MM.1S (cell line): Measurements from ENCODE around the gene BCAS4.

ENCODE experiments used
- DNase-seq: peaks from one replicate; pipeline ENCODE4 v3.0.0-alpha.2; 2015
- H2AFZ ChIP-seq: fragments of 300-600 bp; sonication (generic); 2 replicates; pipeline ENCODE4 v1.6.0; 2016; ENCODE audit warnings: antibody characterized with exemption, low read length
- H3F3A ChIP-seq: fragments of 300-600 bp; sonication (generic); 2 replicates; pipeline ENCODE4 v1.6.1; 2016; ENCODE audit warnings: mild to moderate bottlenecking, antibody characterized with exemption, low read length, moderate library complexity, mixed read lengths; ENCODE audit not compliant: insufficient read depth
- H3K27ac ChIP-seq: fragments of 300-600 bp; sonication (generic); 2 replicates; pipeline ENCODE4 v1.5.1; 2016; ENCODE audit warnings: mild to moderate bottlenecking, low read length
- H3K27me3 ChIP-seq: fragments of 300-600 bp; sonication (generic); replicated peaks from 2 replicates; pipeline ENCODE4 v1.6.0; 2016; ENCODE audit warnings: low read length; ENCODE audit not compliant: insufficient read depth
- H3K36me3 ChIP-seq: fragments of 300-600 bp; sonication (generic); replicated peaks from 2 replicates; pipeline ENCODE4 v1.6.1; 2016; ENCODE audit warnings: mild to moderate bottlenecking, low read length, mixed read lengths; ENCODE audit not compliant: insufficient read depth
- H3K4me1 ChIP-seq: fragments of 300-600 bp; sonication (generic); 2 replicates; pipeline ENCODE4 v1.6.1; 2016; ENCODE audit warnings: low read length, mixed read lengths
- H3K4me2 ChIP-seq: fragments of 300-600 bp; sonication (generic); 2 replicates; pipeline ENCODE4 v1.6.0; 2016; ENCODE audit warnings: low read depth, low read length
- H3K4me3 ChIP-seq: fragments of 300-600 bp; sonication (generic); 2 replicates; pipeline ENCODE4 v1.5.1; 2016; ENCODE audit warnings: low read length, mixed read lengths
- H3K79me2 ChIP-seq: fragments of 300-600 bp; sonication (generic); 2 replicates; pipeline ENCODE4 v1.6.1; 2016; ENCODE audit warnings: mixed run types, low read length, mixed read lengths
- H3K9ac ChIP-seq: fragments of 300-600 bp; sonication (generic); 2 replicates; pipeline ENCODE4 v1.6.1; 2016; ENCODE audit warnings: low read length, mixed read lengths
- H3K9me2 ChIP-seq: fragments of 300-600 bp; sonication (generic); replicated peaks from 2 replicates; pipeline ENCODE4 v1.6.1; 2016; ENCODE audit warnings: mild to moderate bottlenecking, low read length, mixed read lengths; ENCODE audit not compliant: insufficient read depth
- H3K9me3 ChIP-seq: fragments of 300-600 bp; sonication (generic); replicated peaks from 2 replicates; pipeline ENCODE4 v1.6.1; 2016; ENCODE audit warnings: mild to moderate bottlenecking, low read length, mixed read lengths; ENCODE audit not compliant: insufficient read depth
- H4K20me1 ChIP-seq: fragments of 300-600 bp; sonication (generic); 2 replicates; pipeline ENCODE4 v1.6.1; 2016; ENCODE audit warnings: mild to moderate bottlenecking, low read length, moderate library complexity, mixed read lengths; ENCODE audit not compliant: insufficient read depth
- EZH2 ChIP-seq: fragments of 300-600 bp; sonication (generic); optimal IDR thresholded peaks from 2 replicates; pipeline ENCODE3; 2017; ENCODE audit warnings: low read depth, mild to moderate bottlenecking, antibody characterized with exemption, low read length, mixed read lengths
- EZH2phosphoT487 ChIP-seq: fragments of 300-600 bp; sonication (generic); IDR thresholded peaks from 2 replicates; pipeline ENCODE4 v1.6.1; 2018; ENCODE audit warnings: antibody characterized with exemption, low read length
- TF ChIP-seq, protein P1 (sequence below): fragments of 300-600 bp; sonication (generic); IDR thresholded peaks from 2 replicates; pipeline ENCODE4 v1.5.1; 2016; ENCODE audit warnings: antibody characterized with exemption, low read length, mixed read lengths

Gene BCAS4

DNA sequence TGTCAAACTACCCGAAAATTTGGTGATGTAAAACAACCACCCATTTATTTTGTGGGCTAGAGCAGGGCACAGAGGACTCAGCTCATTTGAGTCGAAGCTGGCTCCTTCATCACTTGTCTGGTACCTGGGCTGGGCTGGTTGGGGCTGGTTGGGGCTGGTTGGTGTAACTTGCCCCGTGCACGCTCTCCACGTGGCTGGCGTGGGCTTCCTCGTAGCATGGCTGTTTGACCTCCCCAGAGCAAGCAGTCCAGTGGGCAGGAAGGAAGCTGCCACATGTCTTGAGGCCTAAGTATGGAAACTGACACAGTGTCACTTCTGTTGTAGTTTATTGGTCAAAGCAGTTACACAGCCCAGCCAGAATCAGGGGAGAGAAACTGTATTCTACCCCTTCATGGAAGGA, 27.1 kb downstream of the BCAS4 start:
- no peak overlapping the region for H3K27ac ChIP-seq
- H3K9me3 ChIP-seq = no peaks in the 10 kb centered on the region
- H3K79me2 ChIP-seq = no peaks in the 10 kb centered on the region
- H3K9ac ChIP-seq = no peak overlapping the region
- no peaks in the 10 kb centered on the region for H3K9me2 ChIP-seq
- no peaks in the 10 kb centered on the region for H3K4me1 ChIP-seq
- no peak overlapping the region for H3K4me3 ChIP-seq
- H2AFZ ChIP-seq = no peak overlapping the region
- no peak overlapping the region for H3K4me2 ChIP-seq
- H3F3A ChIP-seq = no peaks in the 10 kb centered on the region
- no peaks in the 10 kb centered on the region for H4K20me1 ChIP-seq
- H3K36me3 ChIP-seq = no peaks in the 10 kb centered on the region
- TF ChIP-seq EZH2phosphoT487 (no peak), EZH2 (no peak)
- TF ChIP-seq, protein P1, sequence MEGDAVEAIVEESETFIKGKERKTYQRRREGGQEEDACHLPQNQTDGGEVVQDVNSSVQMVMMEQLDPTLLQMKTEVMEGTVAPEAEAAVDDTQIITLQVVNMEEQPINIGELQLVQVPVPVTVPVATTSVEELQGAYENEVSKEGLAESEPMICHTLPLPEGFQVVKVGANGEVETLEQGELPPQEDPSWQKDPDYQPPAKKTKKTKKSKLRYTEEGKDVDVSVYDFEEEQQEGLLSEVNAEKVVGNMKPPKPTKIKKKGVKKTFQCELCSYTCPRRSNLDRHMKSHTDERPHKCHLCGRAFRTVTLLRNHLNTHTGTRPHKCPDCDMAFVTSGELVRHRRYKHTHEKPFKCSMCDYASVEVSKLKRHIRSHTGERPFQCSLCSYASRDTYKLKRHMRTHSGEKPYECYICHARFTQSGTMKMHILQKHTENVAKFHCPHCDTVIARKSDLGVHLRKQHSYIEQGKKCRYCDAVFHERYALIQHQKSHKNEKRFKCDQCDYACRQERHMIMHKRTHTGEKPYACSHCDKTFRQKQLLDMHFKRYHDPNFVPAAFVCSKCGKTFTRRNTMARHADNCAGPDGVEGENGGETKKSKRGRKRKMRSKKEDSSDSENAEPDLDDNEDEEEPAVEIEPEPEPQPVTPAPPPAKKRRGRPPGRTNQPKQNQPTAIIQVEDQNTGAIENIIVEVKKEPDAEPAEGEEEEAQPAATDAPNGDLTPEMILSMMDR = no peak
- DNase-seq = no peak
- no peaks in the 10 kb centered on the region for H3K27me3 ChIP-seq

DNA sequence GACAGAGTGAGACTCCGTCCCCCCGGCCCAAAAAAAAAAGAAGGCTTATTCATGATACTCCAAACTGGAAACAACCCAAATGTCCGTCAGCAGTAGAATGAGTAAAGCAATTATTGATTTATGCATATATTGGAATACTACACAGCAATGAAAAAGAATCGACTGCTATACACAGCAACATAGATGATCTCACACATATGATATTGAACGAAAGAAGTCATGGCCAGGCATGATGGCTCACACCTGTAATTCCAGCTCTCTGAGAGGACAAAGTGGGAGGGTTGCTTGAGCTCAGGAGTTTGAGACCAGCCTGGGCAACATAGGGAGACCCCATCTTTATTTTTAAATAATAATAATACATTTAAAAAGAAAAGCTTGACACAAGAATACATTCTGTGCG, 28.5 kb downstream of the BCAS4 start:
- H3K27ac ChIP-seq = no peak overlapping the region
- H4K20me1 ChIP-seq = no peaks in the 10 kb centered on the region
- no peak overlapping the region for H3K4me3 ChIP-seq
- H3K9me3 ChIP-seq = no peaks in the 10 kb centered on the region
- no peaks in the 10 kb centered on the region for H3K27me3 ChIP-seq
- H3F3A ChIP-seq = no peaks in the 10 kb centered on the region
- H3K4me2 ChIP-seq = no peak overlapping the region
- no peaks in the 10 kb centered on the region for H3K36me3 ChIP-seq
- no peaks in the 10 kb centered on the region for H3K4me1 ChIP-seq
- TF ChIP-seq, protein P1 = no peak
- TF ChIP-seq EZH2 = no peak
- TF ChIP-seq EZH2phosphoT487 = no peak
- H3K9ac ChIP-seq = no peak overlapping the region
- no peak overlapping the region for H2AFZ ChIP-seq
- no peaks in the 10 kb centered on the region for H3K79me2 ChIP-seq
- no peaks in the 10 kb centered on the region for H3K9me2 ChIP-seq
- DNase-seq = no peak

DNA sequence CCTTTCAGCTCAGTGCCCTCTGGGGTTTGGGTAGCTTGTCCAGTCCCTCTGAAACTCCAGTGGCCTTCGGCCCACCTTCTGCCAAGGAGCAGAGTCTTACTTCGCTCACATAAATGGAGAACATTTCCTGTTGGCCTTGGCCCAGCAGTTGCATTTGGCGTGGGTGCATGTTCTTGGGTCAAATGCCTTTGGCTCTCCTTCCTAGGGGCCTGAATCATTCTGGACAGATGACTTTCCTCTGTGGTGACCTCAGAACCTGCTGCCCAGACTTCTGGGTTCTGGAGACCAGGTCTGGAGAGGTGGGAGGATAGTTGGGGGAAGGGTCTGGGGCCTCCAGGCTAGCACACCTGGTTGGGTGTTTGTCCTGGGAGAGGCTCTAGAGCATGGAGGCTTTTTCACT, 29.3 kb downstream of the BCAS4 start:
- Histone ChIP-seq H3K79me2 (no peaks in the 10 kb centered on the region), H3K27me3 (no peaks in the 10 kb centered on the region), H3K4me2 (no peak overlapping the region), H3F3A (no peaks in the 10 kb centered on the region), H3K9me2 (no peaks in the 10 kb centered on the region), H3K36me3 (no peaks in the 10 kb centered on the region), H3K27ac (no peak overlapping the region), H2AFZ (no peak overlapping the region), H3K4me1 (no peaks in the 10 kb centered on the region), H3K9me3 (no peaks in the 10 kb centered on the region), H3K4me3 (no peak overlapping the region), H3K9ac (no peak overlapping the region), H4K20me1 (no peaks in the 10 kb centered on the region)
- TF ChIP-seq EZH2 (no peak), EZH2phosphoT487 (no peak)
- TF ChIP-seq, protein P1 = no peak
- DNase-seq = no peak

DNA sequence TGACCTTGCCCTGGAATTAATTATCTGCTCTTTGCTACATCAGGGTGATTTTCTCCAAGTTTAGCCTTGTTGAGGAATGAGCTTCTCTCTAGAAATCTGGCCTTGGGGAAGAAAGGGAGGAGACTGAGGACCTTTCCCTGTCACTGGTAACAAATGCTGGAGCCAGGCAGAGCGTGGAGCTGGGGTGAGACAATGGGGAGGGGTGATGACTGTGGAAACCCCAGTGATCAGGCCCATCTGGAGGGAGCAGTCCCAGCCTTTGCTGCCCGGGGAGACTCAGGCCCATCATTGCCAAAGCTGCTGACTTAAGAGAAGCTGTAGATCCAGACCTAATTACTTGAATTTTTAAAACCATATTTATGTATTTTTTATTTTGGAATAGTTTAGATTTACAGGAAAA, 31.3 kb downstream of the BCAS4 start:
- DNase-seq = no peak
- Histone ChIP-seq H3K9ac (no peak overlapping the region), H3K27me3 (no peaks in the 10 kb centered on the region), H4K20me1 (no peaks in the 10 kb centered on the region), H3K36me3 (no peaks in the 10 kb centered on the region), H3F3A (no peaks in the 10 kb centered on the region), H3K4me2 (no peak overlapping the region), H3K4me3 (no peak overlapping the region), H3K79me2 (no peaks in the 10 kb centered on the region), H3K9me2 (no peaks in the 10 kb centered on the region), H2AFZ (no peak overlapping the region), H3K9me3 (no peaks in the 10 kb centered on the region), H3K4me1 (no peaks in the 10 kb centered on the region), H3K27ac (no peak overlapping the region)
- no peak for TF ChIP-seq EZH2phosphoT487
- TF ChIP-seq, protein P1 = no peak
- no peak for TF ChIP-seq EZH2
